NK-92 treated with Interleukin-12 subunit alpha and Interleukin-12 subunit beta, amount 100 ng/mL, for 24 hours (cell line): ENCODE data around the gene XRCC1.
"Not testable (repeated sequence)": the region's sequence is repeated elsewhere in the genome, so short reads cannot be mapped to it uniquely, and the experiment has no call there.

Experiments used
- DNase-seq: peaks from one replicate; lab custom pipeline; 2025; lab: John Stamatoyannopoulos, UW

Gene XRCC1

GRCh38 chr19:43545981-43546380 is 29.3 kb downstream of the XRCC1 start:
- DNase-seq: no peak

DNA sequence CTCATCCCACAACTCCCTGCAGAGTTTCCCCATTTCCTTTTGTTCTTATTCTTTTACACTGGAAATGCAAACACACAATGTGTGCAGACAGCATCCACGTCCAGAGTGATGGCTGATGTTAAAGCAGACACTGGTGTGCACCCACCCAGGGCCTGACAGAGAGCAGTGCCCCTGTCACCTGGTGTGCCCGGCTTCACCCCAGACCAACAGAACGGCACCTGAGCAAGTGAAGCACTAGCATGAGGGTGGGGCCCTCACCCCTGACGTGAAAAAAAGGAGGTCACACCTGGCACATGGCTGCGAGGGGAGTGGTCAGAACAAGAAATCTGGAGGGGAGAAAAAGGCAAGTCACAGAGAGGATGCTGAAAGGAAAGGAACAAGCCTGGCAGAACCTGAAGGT is 30.1 kb downstream of the XRCC1 start:
- no peak for DNase-seq

DNA sequence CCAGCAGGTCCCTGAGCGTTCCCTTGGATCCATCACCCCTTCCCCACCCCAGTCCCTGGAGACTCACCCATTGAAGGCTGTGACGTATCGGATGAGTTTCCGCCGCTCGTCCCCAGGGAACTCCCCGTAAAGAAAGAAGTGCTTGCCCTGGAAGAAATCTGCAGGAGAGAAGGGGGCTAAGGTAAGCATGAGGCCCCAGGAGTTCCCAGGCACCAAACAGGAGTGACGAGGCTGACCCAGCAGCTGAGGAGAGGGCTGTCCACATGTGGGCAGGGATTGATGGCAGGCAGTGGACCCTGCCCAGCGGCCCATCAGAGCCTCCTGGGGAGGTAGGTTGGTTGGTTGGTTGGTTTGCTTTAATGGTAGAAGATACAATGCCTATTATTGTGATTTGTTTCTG is 31.2 kb downstream of the XRCC1 start:
- DNase-seq: no peak

GRCh38 chr19:43541920-43542650 is 33.2 kb downstream of the XRCC1 start:
- no peak for DNase-seq

DNA sequence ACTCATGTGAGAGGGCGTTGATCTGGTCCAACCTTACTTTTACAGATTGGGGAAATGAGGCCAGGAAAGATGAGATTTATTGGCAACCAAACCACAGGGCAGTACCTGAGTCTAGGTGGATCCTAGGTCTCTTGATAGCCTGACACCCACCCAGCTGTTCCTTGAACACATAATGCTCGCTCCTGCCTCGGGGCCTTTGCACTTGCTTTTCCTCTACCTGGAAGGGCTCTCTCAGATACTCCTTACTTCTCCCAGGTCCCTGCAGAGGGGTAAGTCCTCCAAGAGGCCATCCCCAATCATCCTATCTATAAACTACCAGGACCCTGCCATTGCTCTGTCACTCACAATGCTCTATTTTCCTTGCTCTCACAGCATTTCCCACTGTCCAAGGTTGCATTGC is 34.9 kb downstream of the XRCC1 start:
- DNase-seq: no peak

DNA sequence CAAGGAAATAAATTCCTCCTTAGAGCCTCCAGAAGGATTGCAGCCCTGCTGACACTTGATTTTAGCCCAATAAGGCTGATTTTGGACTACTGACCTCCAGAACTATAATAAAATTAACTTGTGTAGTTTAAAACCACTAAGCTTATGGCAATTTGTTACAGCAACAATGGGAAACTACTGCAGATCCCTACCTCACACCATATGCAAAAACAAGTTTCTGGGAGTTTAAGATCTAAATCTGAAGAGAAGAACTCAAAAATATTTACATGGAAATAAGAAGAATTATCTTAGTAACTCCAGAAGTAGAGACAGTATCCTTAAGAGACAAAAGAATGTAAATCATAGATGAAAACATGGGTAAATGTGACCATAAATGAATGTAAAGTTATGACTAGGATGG is 36.4 kb downstream of the XRCC1 start:
- DNase-seq: no peak

DNA sequence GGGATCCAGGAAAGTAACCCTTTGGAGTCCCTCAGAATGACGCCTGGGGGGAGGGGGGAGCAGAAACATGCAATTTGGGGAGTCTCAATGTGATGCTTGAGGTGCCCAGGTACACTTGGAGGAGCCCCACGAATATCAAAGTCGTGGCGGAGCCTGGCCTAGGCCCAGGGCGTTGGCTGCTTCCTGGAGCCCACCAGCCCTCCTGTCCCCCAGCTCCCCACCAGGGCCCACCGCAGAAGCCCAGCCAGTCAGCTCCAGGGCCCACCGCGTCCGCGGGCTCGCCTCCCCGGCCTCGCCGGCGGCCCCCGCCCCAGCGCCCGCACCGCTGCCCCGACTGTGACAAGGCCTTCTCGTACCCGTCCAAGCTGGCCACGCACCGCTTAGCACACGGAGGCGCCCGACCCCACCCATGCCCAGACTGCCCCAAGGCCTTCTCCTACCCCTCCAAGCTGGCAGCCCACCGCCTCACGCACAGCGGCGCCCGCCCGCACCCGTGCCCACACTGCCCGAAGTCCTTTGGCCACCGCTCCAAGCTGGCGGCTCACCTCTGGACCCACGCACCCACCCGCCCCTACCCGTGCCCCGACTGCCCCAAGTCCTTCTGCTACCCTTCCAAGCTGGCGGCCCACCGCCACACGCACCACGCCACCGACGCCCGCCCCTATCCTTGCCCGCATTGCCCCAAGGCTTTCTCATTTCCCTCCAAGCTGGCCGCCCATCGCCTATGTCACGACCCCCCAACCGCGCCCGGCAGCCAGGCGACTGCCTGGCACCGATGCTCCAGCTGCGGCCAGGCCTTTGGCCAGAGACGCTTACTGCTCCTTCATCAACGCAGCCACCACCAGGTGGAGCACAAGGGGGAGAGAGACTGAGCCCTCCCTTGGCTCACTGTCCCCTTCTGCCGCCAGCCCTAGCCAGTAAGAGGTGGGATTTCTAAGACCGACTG is 40.2 kb downstream of the XRCC1 start:
- DNase-seq: no peak

DNA sequence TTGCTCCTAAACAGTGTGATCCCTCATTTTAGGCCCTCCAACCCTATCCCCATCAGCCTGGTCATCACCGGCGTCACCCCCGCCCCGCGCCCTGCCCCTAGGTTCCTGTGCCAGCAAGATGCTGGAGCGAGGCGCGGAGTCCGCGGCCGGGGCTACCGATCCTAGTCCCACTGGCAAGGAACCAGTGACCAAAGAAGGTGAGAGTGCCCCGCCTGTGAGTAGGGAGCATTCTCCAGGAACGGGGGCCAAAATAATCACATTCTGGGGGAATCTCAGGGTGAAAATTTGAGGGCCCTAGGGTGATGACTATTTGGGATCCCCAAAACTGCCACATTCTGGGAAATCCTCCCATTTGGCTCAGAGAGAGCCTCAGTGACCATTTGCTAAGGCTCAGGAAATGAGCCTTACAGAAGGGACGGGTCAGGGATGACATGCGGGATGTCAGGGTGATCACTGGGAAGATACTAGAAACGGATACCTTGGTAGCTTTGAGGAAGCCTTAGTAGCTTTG is 41.0 kb downstream of the XRCC1 start:
- DNase-seq: no peak

GRCh38 chr19:43533546-43534304 is 41.6 kb downstream of the XRCC1 start:
- DNase-seq: peak; percentile 25

- peak; percentile 68 for DNase-seq
Measured at GRCh38 chr19:43532962-43533545, 42.3 kb downstream of the XRCC1 start, which contains the start of gene ZNF575. TSS of gene ZNF575 (plus strand) at chr19:43533188. CDS start at chr19:43534423, 1,235 bp downstream.

DNA sequence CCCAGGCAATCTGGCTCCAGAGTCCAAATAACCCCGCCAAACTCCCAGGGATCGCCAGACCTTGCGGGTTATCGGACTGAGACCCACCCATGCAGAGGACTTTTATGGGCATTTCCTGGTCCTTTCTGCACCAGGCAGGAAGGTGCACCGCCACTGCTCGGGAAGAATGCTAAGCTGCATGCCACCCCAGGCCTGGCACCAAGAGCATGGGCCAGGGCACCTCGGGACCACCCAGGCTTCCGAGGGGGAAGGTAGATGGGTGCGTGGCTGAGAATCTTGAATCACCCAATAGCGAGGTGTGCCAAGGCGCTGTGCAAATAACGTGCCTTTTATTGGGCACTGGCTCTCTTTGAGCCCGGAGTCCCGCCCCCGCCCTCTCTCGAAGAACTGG is 42.8 kb downstream of the XRCC1 start:
- DNase-seq: no peak

- DNase-seq: no peak
Measured at GRCh38 chr19:43527860-43528622, 47.3 kb downstream of the XRCC1 start.

DNA sequence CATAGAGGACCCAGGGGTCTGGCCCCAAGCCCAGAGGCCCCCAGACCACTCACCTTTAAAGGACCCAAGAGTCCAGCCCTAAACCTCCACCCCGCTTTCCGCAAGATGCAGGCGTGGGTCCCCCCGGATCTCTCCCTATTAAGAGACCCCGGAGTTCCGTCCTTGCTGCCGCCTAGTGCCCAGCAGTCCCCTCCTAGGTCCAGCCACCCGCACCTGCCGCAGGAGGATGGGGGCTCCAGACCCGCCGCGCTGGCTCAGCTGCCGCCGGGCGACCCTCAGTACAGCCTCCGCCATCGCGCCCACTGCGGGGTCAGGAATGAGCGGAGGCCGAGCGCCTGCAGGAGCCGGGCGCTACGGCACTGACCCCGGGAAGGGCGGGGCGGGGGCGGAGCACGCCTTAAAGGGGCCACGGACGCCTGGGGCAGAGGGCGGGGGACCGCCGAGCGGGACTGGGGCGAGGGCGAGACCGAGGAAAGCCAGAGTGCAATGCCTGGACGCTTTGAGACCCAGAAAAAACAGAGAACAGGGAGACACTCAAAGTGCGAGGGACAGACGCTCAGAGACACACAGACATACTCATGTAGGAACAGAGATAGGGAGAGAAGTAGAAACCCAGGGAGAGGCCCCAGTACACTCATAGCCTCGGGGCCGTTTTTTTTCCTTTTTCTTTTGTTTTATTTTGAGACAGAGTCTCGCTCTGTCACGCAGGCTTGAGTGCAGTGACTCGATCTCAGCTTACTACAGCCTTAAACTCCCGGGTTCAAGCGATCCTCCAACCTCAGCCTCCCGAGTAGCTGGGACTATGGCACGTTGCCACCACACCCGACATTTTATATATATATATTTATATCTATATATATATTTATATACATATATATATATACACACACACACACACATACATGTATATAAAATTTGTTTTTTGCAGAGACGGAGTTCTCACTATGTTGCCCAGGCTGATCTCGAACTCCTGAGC is 48.2 kb downstream of the XRCC1 start, which contains the start of gene ETHE1:
Gene ETHE1 (minus strand): TSS at position 318 of the 976 bp plus-strand sequence. CDS start 24 bp downstream, at position 294.
- DNase-seq: peak; percentile 56

DNA sequence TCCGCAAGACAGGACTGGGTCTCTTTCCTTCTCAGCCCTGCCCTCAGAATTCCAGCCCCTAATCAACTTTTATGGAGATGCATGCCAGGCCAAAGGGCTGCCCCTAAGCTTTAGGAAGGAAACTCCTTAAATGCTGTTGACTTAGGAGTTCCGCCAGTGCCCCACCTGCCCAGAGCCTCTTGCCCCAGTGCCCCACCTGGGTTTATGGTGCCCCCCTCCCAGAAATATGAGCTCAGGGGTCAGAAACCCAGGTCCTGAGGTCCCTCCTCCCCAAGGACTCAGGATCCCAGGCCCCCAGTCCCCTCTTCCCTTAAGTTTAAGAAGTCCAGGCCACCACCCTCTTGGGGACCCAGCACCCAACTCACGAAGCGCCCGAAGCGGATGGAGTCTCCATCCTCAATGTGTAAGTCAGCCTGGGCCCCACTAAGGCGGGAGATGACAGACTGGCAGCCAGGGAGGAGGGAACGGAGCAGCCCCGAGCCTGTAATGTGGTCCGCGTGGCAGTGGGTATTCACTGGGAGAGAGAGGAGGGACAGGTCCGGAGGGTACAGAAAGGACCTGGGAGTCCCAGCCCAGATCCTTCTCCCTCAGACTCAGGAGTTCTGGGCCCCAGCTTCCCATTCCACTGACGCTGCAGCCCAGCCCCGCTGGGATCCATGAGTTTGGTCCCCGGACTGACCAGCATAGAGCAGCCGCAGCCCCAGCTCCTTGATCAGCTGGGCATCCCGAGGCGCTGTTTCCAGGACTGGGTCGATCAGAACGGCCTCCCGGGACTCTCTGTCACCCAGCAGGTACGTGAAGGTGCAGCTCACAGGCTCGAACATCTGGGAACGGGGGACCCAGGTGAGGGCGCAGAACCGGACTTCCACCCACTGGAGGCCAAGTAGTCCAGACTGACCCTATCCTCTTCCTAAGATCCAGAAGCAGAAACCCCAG is 49.2 kb downstream of the XRCC1 start:
- no peak for DNase-seq

DNA sequence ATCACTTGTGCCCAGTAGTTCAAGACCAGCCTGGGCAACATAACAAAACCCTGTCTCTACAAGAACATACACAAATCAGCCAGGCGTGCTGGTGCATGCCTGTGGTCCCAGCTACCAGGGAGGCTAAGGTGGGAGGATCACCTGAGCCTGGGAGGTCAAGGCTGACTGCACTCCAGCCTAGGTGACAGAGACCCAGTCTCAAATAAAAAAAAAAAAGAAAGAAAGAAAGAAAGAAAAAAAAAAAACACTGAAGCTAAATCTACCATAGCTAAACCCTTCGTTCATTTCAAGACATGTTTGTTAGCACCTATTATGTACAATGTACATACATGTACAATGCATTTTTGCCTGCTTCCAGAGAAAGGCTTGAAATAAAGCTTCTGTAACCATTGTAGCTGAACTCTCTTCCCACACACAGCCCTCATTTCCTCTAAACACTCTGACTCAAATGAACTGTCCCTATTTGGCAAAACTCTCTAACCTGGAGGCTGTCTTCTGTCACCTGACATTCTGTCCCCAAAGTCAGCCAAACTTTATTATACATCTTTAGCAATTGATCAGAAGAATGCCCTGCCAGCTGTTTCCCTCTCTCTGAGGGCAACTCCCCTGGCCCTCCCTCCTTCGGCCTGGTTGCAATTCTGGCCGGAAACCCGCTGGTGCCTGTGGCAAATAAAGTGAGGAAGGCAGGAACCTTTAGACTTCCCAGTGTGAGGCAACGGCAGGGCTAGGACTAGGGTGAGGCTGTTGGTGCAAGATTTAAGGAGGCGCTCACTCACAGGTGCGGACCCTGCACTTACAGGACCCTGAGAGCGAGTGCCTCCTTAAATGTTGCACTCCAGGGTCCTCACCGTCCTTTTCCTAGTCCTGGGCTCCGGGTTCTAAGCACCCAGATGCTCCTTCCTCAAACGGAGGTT is 50.1 kb downstream of the XRCC1 start:
- DNase-seq: no peak

- not testable (repeated sequence) for DNase-seq
Measured at GRCh38 chr19:43523696-43524095, 51.6 kb downstream of the XRCC1 start.

DNA sequence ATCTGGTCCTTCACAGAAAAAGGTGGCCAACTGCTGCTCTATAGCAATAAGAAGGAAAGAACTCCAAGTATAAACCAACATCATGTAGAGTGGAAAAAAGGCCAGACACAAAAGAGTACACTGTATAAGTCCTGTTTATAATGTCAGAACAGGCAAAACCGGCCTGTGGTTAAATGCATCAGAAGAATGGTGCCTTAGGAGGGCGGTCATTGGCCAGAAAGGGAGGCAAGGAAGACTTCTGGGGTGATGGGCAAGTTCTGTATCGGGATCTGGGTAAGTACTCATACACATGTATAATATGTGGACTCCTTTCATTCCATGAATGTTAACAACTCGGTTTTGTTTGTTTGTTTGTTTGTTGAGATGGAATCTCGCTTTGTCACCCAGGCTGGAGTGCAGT is 52.4 kb downstream of the XRCC1 start:
- no peak for DNase-seq
